Subcutaneous abdominal adipose tissue (tissue), 5 donors: Measurements from ENCODE around the gene PRAMEF2.
"Not testable (repeated sequence)": the region's sequence is repeated elsewhere in the genome, so short reads cannot be mapped to it uniquely, and the experiment has no call there.

Source experiments
- H3K27ac ChIP-seq: one replicate; pipeline ENCODE4 v1.7.0; 2013; ENCODE audit warnings: low read depth, mild to moderate bottlenecking, inconsistent platforms, low read length, moderate library complexity
- H3K27me3 ChIP-seq, 5 donors: one replicate each; pipeline ENCODE4 v1.7.0; 2013; ENCODE audit warnings: low read length in 5 of 5, inconsistent platforms in 1 of 5; ENCODE audit not compliant: control insufficient read depth in 5 of 5, insufficient read depth in 4 of 5
- H3K36me3 ChIP-seq, 5 donors: one replicate each; pipeline ENCODE4 v1.7.0; 2013; ENCODE audit warnings: low read length in 5 of 5; ENCODE audit not compliant: control insufficient read depth in 5 of 5, insufficient read depth in 5 of 5
- H3K4me1 ChIP-seq, 5 donors: one replicate each; pipeline ENCODE4 v1.7.0; 2013; ENCODE audit warnings: low read length in 5 of 5, mild to moderate bottlenecking in 3 of 5, moderate library complexity in 1 of 5; ENCODE audit not compliant: control insufficient read depth in 5 of 5, insufficient read depth in 5 of 5
- H3K4me3 ChIP-seq, 5 donors: one replicate each; pipeline ENCODE4 v1.7.0; 2013; ENCODE audit warnings: low read length in 5 of 5, low read depth in 1 of 5
- H3K9ac ChIP-seq, 5 donors: one replicate each; pipeline ENCODE4 v1.7.0; 2013; ENCODE audit warnings: low read length in 5 of 5, mild to moderate bottlenecking in 4 of 5, moderate library complexity in 3 of 5
- H3K9me3 ChIP-seq, 5 donors: one replicate each; pipeline ENCODE4 v1.7.0; 2013; ENCODE audit warnings: low read length in 5 of 5; ENCODE audit not compliant: control insufficient read depth in 5 of 5
- donor health status: healthy.
- donor health status: healthy.
- donor health status: healthy.
- donor health status: healthy.
- donor health status: healthy.

The PRAMEF2 gene, protein sequence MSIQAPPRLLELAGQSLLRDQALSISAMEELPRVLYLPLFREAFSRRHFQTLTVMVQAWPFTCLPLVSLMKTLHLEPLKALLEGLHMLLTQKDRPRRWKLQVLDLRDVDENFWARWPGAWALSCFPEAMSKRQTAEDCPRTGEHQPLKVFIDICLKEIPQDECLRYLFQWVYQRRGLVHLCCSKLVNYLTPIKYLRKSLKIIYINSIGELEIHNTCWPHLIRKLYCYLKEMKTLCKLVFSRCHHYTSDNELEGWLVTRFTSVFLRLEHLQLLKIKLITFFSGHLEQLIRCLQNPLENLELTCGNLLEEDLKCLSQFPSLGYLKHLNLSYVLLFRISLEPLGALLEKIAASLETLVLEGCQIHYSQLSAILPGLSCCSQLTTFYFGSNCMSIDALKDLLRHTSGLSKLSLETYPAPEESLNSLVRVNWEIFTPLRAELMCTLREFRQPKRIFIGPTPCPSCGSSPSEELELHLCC

DNA sequence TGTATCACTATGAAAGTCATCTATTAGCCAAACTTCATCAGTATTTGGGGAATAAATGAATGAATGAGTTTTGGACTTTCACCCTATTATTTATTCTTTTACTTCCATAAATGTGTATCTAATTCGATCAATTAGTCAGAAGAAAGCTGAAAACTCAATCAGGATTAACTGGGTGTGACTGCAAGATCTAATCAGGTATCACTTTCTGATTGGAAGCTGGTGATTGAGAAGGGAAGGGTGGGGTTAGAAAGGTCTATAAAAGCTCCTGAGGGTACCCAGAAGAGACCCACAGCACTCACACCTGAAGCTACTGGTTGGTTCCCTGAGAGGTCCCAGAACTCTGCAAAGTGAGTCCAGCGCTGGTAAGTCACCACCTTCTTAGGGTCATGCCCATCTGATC lies at the start of gene PRAMEF2:
Gene PRAMEF2, plus strand, starts transcription at position 301 of the 400 bp plus-strand sequence. CDS start 1,924 bp downstream, outside the sequence.
- H3K36me3 ChIP-seq, H3K27me3 ChIP-seq, H3K9ac ChIP-seq, H3K9me3 ChIP-seq, H3K4me3 ChIP-seq, H3K27ac ChIP-seq, H3K4me1 ChIP-seq: not testable (repeated sequence)

DNA sequence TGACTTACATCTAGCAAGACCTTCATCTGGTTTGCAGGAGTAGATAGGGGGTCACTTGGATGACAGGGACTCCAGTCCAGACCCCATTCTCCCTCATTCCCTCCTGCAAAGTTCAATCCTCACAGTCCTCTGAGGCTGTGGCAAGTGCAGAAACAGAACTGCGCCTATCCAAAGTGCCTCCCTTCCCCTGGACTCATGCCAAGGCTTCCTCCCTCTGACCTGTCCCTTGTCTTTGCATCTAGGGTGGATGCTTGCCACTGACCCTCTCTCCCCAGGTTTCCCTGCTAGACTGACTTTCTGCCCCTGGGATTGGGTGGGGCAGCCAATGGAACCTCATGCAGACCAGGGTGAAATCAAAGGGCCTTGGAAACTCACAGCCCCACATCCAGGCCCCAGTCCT lies 47.0 kb upstream of the PRAMEF2 start:
- Histone ChIP-seq H3K9me3 (peaks cover 0 to 4% (median 0%) of the 10 kb centered on the region in 5 donors), H3K27ac (no peak overlapping the region), H3K4me1 (no peaks in the 10 kb centered on the region), H3K4me3 (no peak overlapping the region), H3K9ac (no peak overlapping the region), H3K36me3 (no peaks in the 10 kb centered on the region), H3K27me3 (peaks cover 0 to 4% (median 3%) of the 10 kb centered on the region in 5 donors)

DNA sequence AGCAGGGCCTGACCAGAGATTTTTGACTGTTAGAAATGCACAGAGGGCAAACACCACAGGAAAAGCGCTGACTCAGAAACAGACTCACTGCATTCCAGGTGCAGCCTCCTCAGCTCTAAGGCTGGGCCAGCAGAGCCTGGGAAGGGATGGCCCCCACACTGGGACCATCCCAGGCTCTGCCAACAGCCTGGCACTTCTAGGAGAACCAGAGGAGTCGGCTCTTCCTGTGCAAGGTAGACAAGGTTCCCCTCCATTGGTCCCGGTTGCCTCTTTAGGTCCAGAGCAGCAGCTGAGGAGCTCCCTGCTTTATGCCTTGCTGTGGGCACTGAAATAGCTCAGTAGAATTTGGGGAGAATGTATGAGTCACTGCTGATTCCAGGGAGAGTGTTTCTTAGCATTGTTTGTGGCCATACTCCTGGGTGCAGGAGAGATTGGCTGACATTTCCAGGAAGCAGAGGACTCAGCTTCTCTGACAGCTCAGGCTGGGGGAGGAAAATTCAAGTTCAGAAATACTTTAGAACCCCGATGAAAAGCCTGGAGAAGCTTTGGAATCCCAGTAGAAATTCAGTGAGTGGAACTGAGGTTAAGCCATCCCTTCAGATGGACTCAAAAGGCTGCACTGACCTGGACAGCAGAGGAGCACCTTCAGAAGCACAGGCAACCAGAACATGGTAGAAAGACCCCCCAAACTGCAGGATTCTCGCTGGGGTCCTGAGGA lies 46.0 kb upstream of the PRAMEF2 start:
- Histone ChIP-seq H3K9ac (no peak overlapping the region), H3K36me3 (no peaks in the 10 kb centered on the region), H3K4me3 (no peak overlapping the region), H3K4me1 (no peaks in the 10 kb centered on the region), H3K27me3 (peaks cover 0 to 4% (median 3%) of the 10 kb centered on the region in 5 donors), H3K9me3 (no peaks in the 10 kb centered on the region), H3K27ac (no peak overlapping the region)

DNA sequence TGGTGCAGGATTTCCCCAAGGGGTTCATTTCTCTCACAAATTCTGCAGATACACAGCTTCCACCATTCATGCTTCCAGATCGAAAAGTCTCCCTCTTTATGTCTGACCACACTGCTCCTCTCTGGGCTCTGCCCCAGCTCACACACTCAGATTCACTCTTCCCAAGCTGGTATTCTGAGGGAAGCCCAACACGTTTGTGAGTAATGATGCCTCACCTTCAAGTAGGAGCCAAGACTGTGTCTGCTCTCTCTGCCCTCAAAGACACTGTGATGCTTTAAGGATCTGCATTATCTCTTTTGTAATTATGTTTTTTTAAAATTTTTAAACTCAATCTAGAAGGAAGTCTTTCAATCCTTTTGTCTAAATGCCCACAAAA lies 45.5 kb upstream of the PRAMEF2 start:
- H3K4me3 ChIP-seq: no peak overlapping the region
- no peaks in the 10 kb centered on the region for H3K36me3 ChIP-seq
- peaks cover 0 to 4% (median 3%) of the 10 kb centered on the region in 5 donors for H3K27me3 ChIP-seq
- no peak overlapping the region for H3K27ac ChIP-seq
- H3K4me1 ChIP-seq: no peaks in the 10 kb centered on the region
- no peaks in the 10 kb centered on the region for H3K9me3 ChIP-seq
- H3K9ac ChIP-seq: no peak overlapping the region

DNA sequence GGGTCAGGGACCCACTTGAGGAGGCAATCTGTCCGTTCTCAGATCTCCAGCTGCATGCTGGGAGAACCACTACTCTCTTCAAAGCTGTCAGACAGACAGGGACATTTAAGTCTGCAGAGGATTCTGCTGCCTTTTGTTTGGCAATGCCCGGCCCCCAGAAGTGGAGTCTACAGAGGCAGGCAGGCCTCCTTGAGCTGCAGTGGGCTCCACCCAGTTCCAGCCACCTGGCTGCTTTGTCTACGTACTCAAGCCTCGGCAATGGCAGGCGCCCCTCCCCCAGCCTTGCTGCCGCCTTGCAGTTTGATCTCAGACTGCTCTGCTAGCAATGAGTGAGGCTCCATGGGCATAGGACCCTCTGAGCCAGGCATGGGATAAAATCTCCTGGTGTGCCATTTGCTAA lies 37.8 kb upstream of the PRAMEF2 start:
- not testable (repeated sequence) for H3K27ac ChIP-seq, H3K4me3 ChIP-seq, H3K27me3 ChIP-seq, H3K9ac ChIP-seq, H3K36me3 ChIP-seq, H3K4me1 ChIP-seq, H3K9me3 ChIP-seq

DNA sequence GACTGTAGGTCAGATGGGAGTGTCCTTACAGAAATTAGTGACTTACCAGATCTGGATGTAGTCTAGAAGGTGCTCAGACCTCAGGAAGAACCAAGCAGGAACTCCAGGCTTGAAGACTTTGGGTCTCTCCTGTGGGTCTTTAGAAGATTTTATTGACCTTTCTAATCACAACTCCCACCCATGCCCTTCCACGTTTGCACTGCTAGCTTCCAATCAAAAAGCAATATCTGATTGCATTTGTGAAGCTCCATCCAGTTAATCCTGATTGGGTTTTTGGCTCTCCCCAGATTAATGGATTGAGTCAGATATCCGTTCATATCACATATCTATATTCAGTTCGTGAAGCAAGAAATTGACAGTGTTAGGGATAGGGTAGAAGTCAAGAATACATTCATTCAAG lies 25.6 kb upstream of the PRAMEF2 start, which contains the start of gene PRAMEF11:
Gene PRAMEF11, minus strand, starts transcription at position 101 of the 400 bp plus-strand sequence. CDS start 2,621 bp downstream, outside the sequence.
- H3K4me3 ChIP-seq, H3K27ac ChIP-seq, H3K36me3 ChIP-seq, H3K27me3 ChIP-seq, H3K4me1 ChIP-seq, H3K9ac ChIP-seq, H3K9me3 ChIP-seq: not testable (repeated sequence)

DNA sequence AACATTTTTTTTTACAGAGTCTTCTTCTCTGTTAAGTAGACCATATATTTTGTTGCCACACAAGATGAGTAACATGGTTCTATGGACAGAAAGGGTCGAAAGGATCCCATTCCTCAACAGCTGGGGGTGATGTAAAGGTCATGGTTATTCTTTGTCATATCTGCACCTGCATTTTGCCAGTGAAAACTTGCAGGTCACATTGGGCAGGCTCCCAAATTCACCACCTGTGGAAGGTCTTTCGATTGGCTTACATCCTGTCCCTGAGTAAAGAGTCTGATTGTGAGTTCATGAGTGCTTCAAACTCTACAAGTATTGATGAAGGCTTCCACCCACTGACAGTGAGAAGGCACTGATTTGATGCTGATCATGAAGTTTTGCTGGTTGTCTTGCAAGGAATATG lies 23.6 kb upstream of the PRAMEF2 start:
- H3K4me1 ChIP-seq, H3K9ac ChIP-seq, H3K4me3 ChIP-seq, H3K27me3 ChIP-seq, H3K27ac ChIP-seq, H3K9me3 ChIP-seq, H3K36me3 ChIP-seq: not testable (repeated sequence)

DNA sequence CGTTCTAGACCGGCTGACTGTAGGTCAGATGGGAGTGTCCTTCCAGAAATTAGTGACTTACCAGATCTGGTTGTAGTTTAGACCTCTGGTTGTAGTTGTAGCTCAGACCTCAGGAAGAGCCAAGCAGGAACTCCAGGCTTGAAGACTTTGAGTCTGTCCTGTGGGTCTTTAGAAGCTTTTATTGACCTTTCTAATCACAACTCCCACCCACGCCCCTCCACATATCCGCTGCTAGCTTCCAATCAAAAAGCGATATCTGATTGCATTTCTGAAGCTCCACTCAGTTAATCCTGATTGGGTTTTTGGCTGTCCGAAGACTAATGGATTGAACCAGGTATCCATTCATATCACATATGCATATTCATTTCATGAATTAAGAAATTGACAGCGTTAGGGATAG lies 8.3 kb upstream of the PRAMEF2 start, which contains the start of gene HNRNPCL1:
Gene HNRNPCL1, minus strand, starts transcription at position 101 of the 400 bp plus-strand sequence. CDS start 431 bp downstream, outside the sequence.
- not testable (repeated sequence) for H3K4me3 ChIP-seq, H3K36me3 ChIP-seq, H3K9me3 ChIP-seq, H3K27me3 ChIP-seq, H3K4me1 ChIP-seq, H3K9ac ChIP-seq, H3K27ac ChIP-seq

DNA sequence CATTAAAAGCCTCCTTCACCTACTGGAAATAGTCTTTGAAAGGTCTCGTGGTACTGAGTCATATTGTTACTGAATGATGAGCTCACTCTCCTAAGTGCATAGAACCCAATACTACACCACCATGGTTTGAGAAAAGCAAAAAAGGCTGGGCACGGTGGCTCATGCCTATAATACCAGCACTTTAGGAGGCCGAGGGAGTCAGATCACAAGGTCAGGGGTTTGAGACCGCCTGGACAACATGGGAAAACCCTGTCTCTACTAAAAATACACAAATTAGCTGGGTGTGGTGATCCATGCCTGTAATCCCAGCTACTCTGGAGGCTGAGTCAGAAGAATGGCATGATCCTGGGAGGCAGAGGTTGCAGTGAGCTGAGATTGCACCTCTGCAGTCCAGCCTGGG lies 5.1 kb upstream of the PRAMEF2 start:
- peaks cover 0 to 5% (median 0%) of the 10 kb centered on the region in 5 donors for H3K9me3 ChIP-seq
- no peaks in the 10 kb centered on the region for H3K36me3 ChIP-seq
- no peak overlapping the region for H3K9ac ChIP-seq
- H3K4me1 ChIP-seq: no peaks in the 10 kb centered on the region
- H3K27me3 ChIP-seq: peaks cover 0 to 2% (median 0%) of the 10 kb centered on the region in 5 donors
- H3K27ac ChIP-seq: no peak overlapping the region
- H3K4me3 ChIP-seq: no peak overlapping the region
